Endothelial cell of umbilical vein (primary cell): ENCODE measurements around the gene TPRG1L. TPM values are rescaled to one million over a fixed set of nuclear protein-coding genes. Genes with fewer than 3 reads are reported as not detected.

Experiments used
- BruUV-seq: library from RNA; stranded (reverse); fragments of 400-500 nt; replicated peaks from 2 replicates; lab custom pipeline; 2021; lab: Mats Ljungman, UMichigan
- CTCF ChIA-PET: fragments of 300-600, 350-600 bp; sonication (Branson Sonifier 250); formaldehyde crosslinking; loops from one replicate; lab custom pipeline; 2021; ENCODE audit warnings: antibody characterized with exemption, inconsistent platforms; lab: Charles Lee
- POLR2A ChIA-PET: fragments of 300-600, 350-600 bp; sonication (Branson Sonifier 250); formaldehyde crosslinking; loops from one replicate; lab custom pipeline; 2021; ENCODE audit warnings: antibody characterized with exemption, inconsistent platforms; lab: Charles Lee
- DNase-seq: peaks from one replicate; pipeline ENCODE4 v3.0.0-alpha.2; 2011; ENCODE audit warnings: low read depth, low spot score
- FAIRE-seq: peaks from 2 replicates; lab custom pipeline; 2011; peaks lifted over from hg19 to GRCh38; lab: Jason Lieb, UNC
- H2AFZ ChIP-seq: 2 replicates; pipeline ENCODE4 v1.6.0; 2012; ENCODE audit warnings: low read depth, low read length, control low read depth, inconsistent platforms
- H3K27ac ChIP-seq: 2 replicates; pipeline ENCODE4 v1.5.1; 2011; ENCODE audit warnings: low read depth, mild to moderate bottlenecking, control low read depth, low read length, moderate library complexity; ENCODE audit not compliant: insufficient read depth
- H3K27me3 ChIP-seq, 2 experiments: 2 replicates each; pipeline versions ENCODE4 v1.6.0 to v1.6.1; 2011; ENCODE audit warnings: low read length in 2 of 2, mixed read lengths in 1 of 2; ENCODE audit not compliant: control insufficient read depth in 2 of 2, insufficient read depth in 2 of 2
- H3K36me3 ChIP-seq, 2 experiments: 2 replicates in 1 of 2; 3 replicates in 1 of 2; pipeline ENCODE4 v1.5.1; 2011; ENCODE audit warnings: low read length in 2 of 2, mild to moderate bottlenecking in 1 of 2, moderate library complexity in 1 of 2; ENCODE audit not compliant: control insufficient read depth in 2 of 2, insufficient read depth in 2 of 2; ENCODE audit errors: extremely low read depth in 1 of 2
- H3K4me1 ChIP-seq: 3 replicates; pipeline ENCODE4 v1.5.1; 2011; ENCODE audit warnings: mild to moderate bottlenecking, low read length; ENCODE audit not compliant: control insufficient read depth, insufficient read depth; ENCODE audit errors: extremely low read depth
- H3K4me2 ChIP-seq: 2 replicates; pipeline ENCODE4 v1.6.1; 2011; ENCODE audit warnings: low read length, control low read depth, mixed read lengths; ENCODE audit not compliant: insufficient read depth
- H3K4me3 ChIP-seq, 3 experiments: fragments of 200-600 bp in 1 of 3; sonication (generic), shearing (Covaris generic) in 1 of 3; replicated peaks in 1 of 3; 2 replicates each; pipeline ENCODE4 v1.5.1; 2011 to 2016; ENCODE audit warnings: control low read depth in 3 of 3, low read length in 3 of 3, mild to moderate bottlenecking in 2 of 3, inconsistent platforms in 1 of 3, low read depth in 1 of 3, moderate library complexity in 1 of 3; ENCODE audit not compliant: insufficient read depth in 1 of 3
- H3K79me2 ChIP-seq: 2 replicates; pipeline ENCODE4 v1.6.0; 2012; ENCODE audit warnings: low read length, inconsistent platforms; ENCODE audit not compliant: control insufficient read depth, insufficient read depth
- H3K9ac ChIP-seq: replicated peaks from 2 replicates; pipeline ENCODE3; 2011; ENCODE audit warnings: low read length, control low read depth; ENCODE audit not compliant: insufficient read depth; ENCODE audit errors: extremely low read depth
- H3K9me1 ChIP-seq: replicated peaks from 3 replicates; pipeline ENCODE4 v1.6.0; 2011; ENCODE audit warnings: mild to moderate bottlenecking, low read length; ENCODE audit not compliant: control insufficient read depth, insufficient read depth; ENCODE audit errors: extremely low read depth
- H3K9me3 ChIP-seq: replicated peaks from 2 replicates; pipeline ENCODE4 v1.5.1; 2012; ENCODE audit warnings: low read length, inconsistent platforms; ENCODE audit not compliant: control insufficient read depth, insufficient read depth
- H4K20me1 ChIP-seq: replicated peaks from 2 replicates; pipeline ENCODE3; 2011; ENCODE audit warnings: mild to moderate bottlenecking, low read length; ENCODE audit not compliant: control insufficient read depth, insufficient read depth; ENCODE audit errors: extremely low read depth
- CTCF ChIP-seq, 2 donors: IDR thresholded peaks; 1 replicate in 1 of 2; 2 replicates in 1 of 2; pipeline ENCODE4 v1.5.1; 2011; ENCODE audit warnings: low read length in 2 of 2, mild to moderate bottlenecking in 2 of 2, moderate library complexity in 2 of 2, control low read depth in 1 of 2, inconsistent platforms in 1 of 2, low read depth in 1 of 2; ENCODE audit not compliant: insufficient read depth in 1 of 2; ENCODE audit errors: extremely low read depth in 1 of 2
- EZH2 ChIP-seq: IDR thresholded peaks from 2 replicates; pipeline ENCODE4 v1.6.1; 2012; ENCODE audit warnings: borderline replicate concordance, low read depth, mild to moderate bottlenecking, moderate library complexity, low read length, inconsistent platforms; ENCODE audit not compliant: severe bottlenecking
- FOS ChIP-seq: IDR thresholded peaks from 2 replicates; pipeline ENCODE4 v1.6.1; 2011; ENCODE audit warnings: mild to moderate bottlenecking, low read length, moderate library complexity, borderline replicate concordance; ENCODE audit not compliant: insufficient read depth
- GATA2 ChIP-seq: IDR thresholded peaks from 2 replicates; pipeline ENCODE4 v1.7.0; 2011; ENCODE audit warnings: low read depth, mild to moderate bottlenecking, moderate library complexity, mixed read lengths, low read length; ENCODE audit not compliant: insufficient read length, insufficient read depth
- JUN ChIP-seq: IDR thresholded peaks from 2 replicates; pipeline ENCODE4 v1.6.1; 2011; ENCODE audit warnings: borderline replicate concordance, low read depth; ENCODE audit not compliant: insufficient read length, insufficient read depth
- MAX ChIP-seq: IDR thresholded peaks from 2 replicates; pipeline ENCODE4 v1.6.1; 2011; ENCODE audit not compliant: insufficient read depth, insufficient read length
- MYC ChIP-seq: IDR thresholded peaks from one replicate; pipeline ENCODE4 v1.6.1; 2011; ENCODE audit warnings: mild to moderate bottlenecking, low read depth, low read length
- POLR2A ChIP-seq: IDR thresholded peaks from 2 replicates; pipeline ENCODE4 v1.6.1; 2012; ENCODE audit warnings: low read depth, mild to moderate bottlenecking, control low read depth, low read length
- POLR2AphosphoS5 ChIP-seq: IDR thresholded peaks from 2 replicates; pipeline ENCODE4 v1.6.1; 2012; ENCODE audit warnings: low read depth, mild to moderate bottlenecking, control low read depth, low read length, moderate library complexity; ENCODE audit not compliant: insufficient read depth
- dilution Hi-C: fragments of 300-500 bp; cut with MboI; formaldehyde crosslinking; loops from one replicate; pipeline ENCODE4 v1.15.0; 2019; ENCODE audit warnings: low sequenced_read_pairs; ENCODE audit not compliant: extremely low pct_ligation_motif_present
- intact Hi-C: fragments of 100-400 bp; cut with micrococcal nuclease; formaldehyde crosslinking; loops from one replicate; pipeline ENCODE4 v1.10.0; 2022
- polyA plus RNA-seq, 4 experiments: library from polyadenylated mRNA; depleted of rRNA in 3 of 4; stranded (reverse) in 3 of 4; unstranded in 1 of 4; fragments of >200 nt; gene quantifications; 2 replicates each; pipeline versions ENCODE4 v1.2.1 to v1.2.3, GENCODE V29; 2011 to 2012; ENCODE audit warnings: missing spikeins in 1 of 4
- total RNA-seq: library from RNA; stranded (reverse); gene quantifications from 2 replicates; pipeline ENCODE4 v1.2.3, GENCODE V29; 2021

Gene TPRG1L
- total and polyA plus RNA-seq, 2 donors (not counting 3 experiments of a cell fraction or from before 2014, with no cell fraction given), result 52.3 to 53.8 TPM

GRCh38 chr1:3578906-3579305 is 45.9 kb upstream of the TPRG1L start:
- Histone ChIP-seq H3K4me2 (no peak overlapping the region), H3K36me3 (peaks cover 0 to 1% of the 10 kb centered on the region in 2 experiments), H3K9me1 (no peaks in the 10 kb centered on the region), H3K27me3 (no peaks in the 10 kb centered on the region), H3K4me1 (no peaks in the 10 kb centered on the region), H3K27ac (no peak overlapping the region), H3K9ac (no peak overlapping the region), H2AFZ (no peak overlapping the region), H3K9me3 (no peaks in the 10 kb centered on the region), H3K4me3 (no peak overlapping the region), H3K79me2 (no peaks in the 10 kb centered on the region), H4K20me1 (no peaks in the 10 kb centered on the region)
- intact Hi-C loops (no loop called here), dilution Hi-C loops (no loop called here)
- POLR2A ChIA-PET, result no interaction called here
- no TSS peak for BruUV-seq
- DNase-seq (no peak), FAIRE-seq (no peak)
- CTCF ChIA-PET, result interaction anchor here (0.9 to 2.4 kb wide), 3 partner anchors 14 to 146 kb away, joined by 3 to 5 read pairs (median 3); no protein-coding TSS in a partner anchor
- TF ChIP-seq POLR2A (no peak), EZH2 (no peak), CTCF (IDR thresholded peaks at IDR 0.05; ENCODE audit: extremely low read depth in 1 of 2, insufficient read depth in 1 of 2, low read depth in 1 of 2, low read length in 2 of 2) (no peak), FOS (no peak), MYC (no peak), POLR2AphosphoS5 (no peak), JUN (no peak), GATA2 (no peak), MAX (no peak)
